ENCODE results near the gene PGM2L1.
"Not testable (repeated sequence)": the region's sequence is repeated elsewhere in the genome, so short reads cannot be mapped to it uniquely, and the experiment has no call there.

Gene PGM2L1

GRCh38 chr11:74397501-74398243, 561 bp downstream of the PGM2L1 start:
- DNase-seq = peak; percentile 74

- DNase-seq = no peak
Measured at GRCh38 chr11:74392256-74392655, 6.0 kb downstream of the PGM2L1 start.

DNA sequence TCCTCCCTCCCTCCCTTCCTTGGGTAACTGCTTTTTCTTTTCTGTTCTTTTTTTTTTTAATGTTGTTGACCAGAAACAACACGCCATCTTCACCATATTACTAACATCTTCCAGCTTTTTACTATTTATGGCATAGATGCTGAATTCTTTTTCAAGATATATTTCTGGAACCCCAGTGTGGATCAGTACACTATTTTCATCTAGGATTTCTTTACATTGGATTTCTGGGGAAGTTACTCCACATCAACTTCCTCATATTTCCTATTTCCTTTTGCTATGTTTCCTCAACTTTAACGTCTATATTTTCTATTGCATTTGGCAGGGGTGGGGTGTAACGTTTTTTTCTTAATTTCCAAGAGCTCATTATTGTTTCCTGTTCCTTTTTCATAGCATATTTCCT, 7.0 kb downstream of the PGM2L1 start:
- DNase-seq = no peak

GRCh38 chr11:74390697-74391096, 7.5 kb downstream of the PGM2L1 start:
- no peak for DNase-seq

GRCh38 chr11:74388678-74389327, 9.4 kb downstream of the PGM2L1 start:
- DNase-seq = peak; percentile 78

GRCh38 chr11:74384641-74385040, 13.6 kb downstream of the PGM2L1 start:
- DNase-seq = no peak

- DNase-seq = peak; percentile 61
Measured at GRCh38 chr11:74380746-74381439, 17.3 kb downstream of the PGM2L1 start.

DNA sequence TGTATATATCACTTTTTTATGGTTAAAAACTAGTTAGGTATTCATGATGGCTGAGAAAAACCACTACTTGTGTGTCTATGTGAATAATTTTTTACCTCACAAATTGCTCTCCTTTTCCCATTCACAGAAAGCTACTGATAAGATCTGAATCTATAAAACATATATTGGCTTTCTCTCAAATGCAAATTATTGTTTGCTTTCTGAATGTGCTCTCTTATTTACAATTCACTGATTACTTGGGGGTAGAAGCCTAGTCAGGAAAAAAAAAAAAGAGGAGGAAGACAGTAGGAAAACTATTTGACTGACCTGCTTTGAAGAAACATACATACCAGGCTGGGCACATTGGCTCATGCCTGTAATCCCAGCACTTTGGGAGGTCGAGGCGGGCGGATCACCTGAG, 20.5 kb downstream of the PGM2L1 start:
- no peak for DNase-seq

- DNase-seq = no peak
Measured at GRCh38 chr11:74373382-74373781, 24.9 kb downstream of the PGM2L1 start.

DNA sequence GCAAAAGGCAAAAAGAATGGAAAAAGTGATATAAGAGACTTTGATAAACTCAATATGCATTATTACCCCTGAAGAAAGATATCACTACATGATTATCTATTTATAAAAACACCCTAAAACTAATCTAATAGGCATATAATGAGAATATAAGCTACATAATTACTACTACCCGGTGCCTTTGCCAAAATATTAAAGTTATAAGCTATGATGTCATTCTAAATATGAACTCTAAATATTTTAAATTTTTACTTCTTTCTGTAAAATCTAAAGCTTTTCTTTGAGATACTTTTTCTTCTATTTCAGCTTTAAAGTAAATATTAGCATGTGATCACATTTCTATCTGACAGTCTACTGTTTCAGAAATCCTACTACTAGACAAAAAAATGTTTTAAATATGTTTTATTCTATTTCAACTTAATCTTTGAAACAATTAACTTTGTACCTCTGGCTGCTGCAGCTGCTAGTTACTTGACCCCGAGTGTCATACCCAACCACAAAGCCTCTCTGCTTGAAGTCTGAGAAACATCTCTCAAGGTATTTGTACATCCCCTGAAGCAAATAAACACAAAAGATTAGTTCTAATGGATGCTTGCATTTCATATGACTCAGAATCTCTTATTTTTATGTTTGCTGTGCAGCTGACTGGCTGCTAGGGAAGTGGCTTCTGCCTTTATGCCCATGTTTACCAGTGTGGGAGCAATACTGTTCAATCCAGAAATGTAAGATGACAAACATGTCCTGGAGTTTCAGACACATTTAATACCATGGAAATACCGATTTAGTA, 26.8 kb downstream of the PGM2L1 start:
- peak; percentile 37 for DNase-seq

- DNase-seq = no peak
Measured at GRCh38 chr11:74370123-74370522, 28.1 kb downstream of the PGM2L1 start.

- no peak for DNase-seq
Measured at GRCh38 chr11:74367881-74368280, 30.4 kb downstream of the PGM2L1 start.

DNA sequence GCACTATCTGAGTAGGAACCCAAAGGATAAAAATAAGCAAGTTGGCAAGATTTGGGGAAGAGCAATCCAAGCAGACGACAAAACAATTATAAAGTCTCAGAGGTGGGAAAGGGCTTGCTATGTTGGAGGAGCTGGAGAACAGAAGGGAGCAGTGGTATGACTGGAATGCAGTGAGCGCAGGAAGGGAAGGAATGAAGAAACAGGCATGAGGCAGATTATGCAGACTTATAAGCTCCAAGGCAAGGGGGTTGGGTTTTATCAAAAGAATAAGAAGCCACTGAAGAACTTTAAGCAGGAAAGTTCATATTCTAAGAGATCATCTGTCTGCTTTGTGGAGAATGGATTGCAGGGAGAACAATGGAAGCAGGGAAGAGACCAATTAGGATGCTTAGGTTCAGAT, 31.7 kb downstream of the PGM2L1 start:
- DNase-seq = no peak

DNA sequence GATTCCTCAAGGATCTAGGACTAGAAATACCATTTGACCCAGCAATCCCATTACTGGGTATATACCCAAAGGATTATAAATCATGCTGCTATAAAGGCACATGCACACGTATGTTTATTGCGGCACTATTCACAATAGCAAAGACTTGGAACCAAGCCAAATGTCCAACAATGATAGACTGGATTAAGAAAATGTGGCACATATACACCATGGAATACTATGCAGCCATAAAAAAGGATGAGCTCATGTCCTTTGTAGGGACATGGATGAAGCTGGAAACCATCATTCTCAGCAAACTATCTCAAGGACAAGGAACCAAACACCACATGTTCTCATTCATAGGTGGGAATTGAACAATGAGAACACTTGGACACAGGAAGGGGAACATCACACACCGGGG, 32.4 kb downstream of the PGM2L1 start:
- not testable (repeated sequence) for DNase-seq

DNA sequence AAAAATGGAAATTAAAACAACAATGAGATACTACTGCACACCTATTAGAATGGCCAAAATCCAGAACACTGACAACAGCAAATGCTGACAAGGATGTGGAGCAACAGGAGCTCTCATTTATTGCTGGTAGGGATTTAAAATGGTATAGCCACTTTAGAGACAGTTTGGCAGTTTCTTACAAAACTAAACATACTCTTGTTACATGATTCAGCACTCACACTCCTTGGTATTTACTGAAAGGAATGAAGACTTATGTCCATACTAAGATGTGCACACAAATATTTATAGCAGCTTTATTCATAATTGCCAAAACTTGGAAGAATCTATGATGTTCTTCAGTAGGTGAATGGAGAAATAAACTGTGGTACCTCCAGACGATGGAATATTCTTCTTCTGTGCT, 40.8 kb downstream of the PGM2L1 start:
- DNase-seq = no peak

DNA sequence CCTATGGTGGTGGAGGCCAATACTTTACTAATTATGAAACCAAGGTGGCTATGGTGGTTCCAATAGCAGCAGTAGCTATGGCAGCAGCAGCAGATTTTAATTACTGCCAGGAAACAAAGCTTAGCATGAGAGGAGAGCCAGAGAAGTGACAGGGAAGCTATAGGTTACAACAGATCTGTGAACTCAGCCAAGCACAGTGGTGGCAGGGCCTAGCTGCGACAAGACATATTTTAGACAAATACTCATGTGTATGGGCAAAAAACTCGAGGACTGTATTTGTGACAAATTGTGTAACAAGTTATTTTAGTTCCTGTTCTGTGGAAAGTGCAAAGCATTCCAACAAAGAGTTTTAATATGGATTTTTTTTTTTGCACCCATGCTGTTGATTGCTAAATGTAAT, 42.6 kb downstream of the PGM2L1 start:
- DNase-seq = no peak

- no peak for DNase-seq
Measured at GRCh38 chr11:74354036-74354435, 44.2 kb downstream of the PGM2L1 start.

- no peak for DNase-seq
Measured at GRCh38 chr11:74347381-74347780, 50.9 kb downstream of the PGM2L1 start.

DNA sequence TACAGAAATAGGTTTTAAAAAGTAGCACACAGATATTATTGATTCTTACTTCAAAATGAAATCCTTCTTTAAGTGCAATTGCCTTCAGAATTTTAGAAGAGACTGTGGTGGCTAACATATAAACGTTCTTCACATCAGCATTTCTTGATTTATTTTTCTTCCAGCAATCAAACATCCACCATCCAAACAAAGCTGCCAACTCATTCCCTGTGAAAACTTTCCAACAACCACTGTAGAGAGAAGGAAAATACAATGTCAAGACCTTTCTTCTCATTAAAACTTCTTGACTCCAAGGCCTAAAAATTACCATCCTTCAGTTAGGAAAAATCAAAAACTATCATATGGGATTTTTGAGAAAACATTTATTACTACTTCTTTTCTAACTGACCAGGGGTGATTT, 52.8 kb downstream of the PGM2L1 start:
- DNase-seq = no peak

- no peak for DNase-seq
Measured at GRCh38 chr11:74341921-74342320, 56.3 kb downstream of the PGM2L1 start.

DNA sequence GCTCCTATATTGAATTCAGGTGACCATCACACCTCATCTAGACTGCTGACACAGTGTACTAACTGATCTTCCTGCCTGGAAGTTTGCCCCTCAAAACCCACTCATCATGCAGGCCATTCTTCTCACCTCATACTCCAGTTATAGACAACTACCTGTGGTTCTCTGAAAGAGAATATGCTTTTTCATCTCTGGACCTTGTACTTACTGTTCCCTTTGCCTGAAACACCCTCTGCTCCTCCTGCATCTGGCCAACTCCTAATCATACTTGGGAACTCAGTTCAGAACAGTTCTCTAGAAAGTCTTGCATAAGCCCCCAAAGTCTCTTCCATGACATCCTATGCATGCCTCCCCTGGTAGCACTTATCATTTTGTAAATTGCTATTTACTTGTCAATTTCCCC, 58.6 kb downstream of the PGM2L1 start:
- no peak for DNase-seq

DNA sequence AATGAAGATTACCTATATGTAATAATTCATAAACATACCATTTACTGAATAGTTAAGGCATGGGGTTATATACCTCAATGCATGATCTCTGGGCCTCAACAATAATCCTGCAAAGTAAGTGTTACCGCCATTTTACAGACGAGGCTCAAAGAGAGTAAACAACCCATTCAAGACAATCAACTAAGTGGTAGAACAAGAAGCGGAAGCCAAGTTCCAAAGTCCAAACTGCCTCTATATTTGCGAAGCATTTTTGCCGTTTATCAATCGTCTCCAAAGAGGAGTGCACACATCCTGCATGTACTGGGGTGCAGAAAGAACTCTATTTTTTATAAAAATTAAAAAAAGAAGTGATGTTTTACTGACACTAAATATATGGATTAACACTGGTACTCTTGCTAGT, 59.3 kb downstream of the PGM2L1 start:
- DNase-seq = no peak

DNA sequence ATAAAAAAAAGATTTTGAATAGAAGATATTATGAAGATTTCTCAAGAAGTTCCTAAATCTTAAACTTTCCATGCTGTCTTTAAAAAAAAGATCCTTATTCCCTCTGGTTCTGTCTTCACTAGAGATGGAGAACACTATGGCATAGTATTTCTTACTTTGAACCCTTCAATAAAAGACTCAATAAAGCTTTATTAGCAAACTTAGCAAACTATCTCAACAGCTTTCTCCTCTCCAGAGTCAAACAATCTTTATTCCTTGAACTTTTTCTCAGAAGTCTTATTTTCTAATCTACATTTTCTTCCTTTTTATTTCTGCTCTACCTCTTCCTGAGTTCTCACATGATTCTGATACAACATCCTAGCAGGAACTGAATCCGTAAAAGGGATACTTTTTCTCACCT, 65.0 kb downstream of the PGM2L1 start:
- DNase-seq = no peak
